Smooth muscle cell (in vitro differentiated cells): ENCODE data around the gene NKAPL. TPM values are rescaled to one million over a fixed set of nuclear protein-coding genes. Genes with fewer than 3 reads are reported as not detected.

Source experiments
- DNase-seq: peaks from one replicate; lab custom pipeline; 2025; ENCODE audit not compliant: unreplicated experiment; lab: John Stamatoyannopoulos, UW
- H2AFZ ChIP-seq: fragments of 200-600 bp; sonication (generic); 2 replicates; pipeline ENCODE4 v1.6.0; 2016; ENCODE audit warnings: antibody characterized with exemption, low read depth, mild to moderate bottlenecking
- H3F3A ChIP-seq: fragments of 200-600 bp; sonication (generic); 2 replicates; pipeline ENCODE4 v1.6.0; 2017; ENCODE audit warnings: antibody characterized with exemption, low read depth
- H3K27ac ChIP-seq: fragments of 200-600 bp; sonication (generic); 2 replicates; pipeline ENCODE4 v1.5.1; 2016; ENCODE audit warnings: low read depth, mild to moderate bottlenecking
- H3K27me3 ChIP-seq: fragments of 200-600 bp; sonication (generic); 2 replicates; pipeline ENCODE4 v1.6.1; 2016; ENCODE audit warnings: low read depth, mild to moderate bottlenecking
- H3K36me3 ChIP-seq: fragments of 200-600 bp; sonication (generic); 2 replicates; pipeline ENCODE4 v1.5.1; 2016; ENCODE audit warnings: low read depth
- H3K4me1 ChIP-seq: fragments of 200-600 bp; sonication (generic); 2 replicates; pipeline ENCODE4 v1.5.1; 2016; ENCODE audit warnings: low read depth
- H3K4me2 ChIP-seq: fragments of 200-600 bp; sonication (generic); 2 replicates; pipeline ENCODE4 v1.6.0; 2016; ENCODE audit warnings: mild to moderate bottlenecking
- H3K4me3 ChIP-seq: fragments of 200-600 bp; sonication (generic); 2 replicates; pipeline ENCODE4 v1.5.1; 2016; ENCODE audit warnings: mild to moderate bottlenecking
- H3K79me2 ChIP-seq: fragments of 200-600 bp; sonication (generic); 2 replicates; pipeline ENCODE4 v1.6.0; 2016; ENCODE audit warnings: low read depth, mild to moderate bottlenecking
- H3K9ac ChIP-seq: fragments of 200-600 bp; sonication (generic); 2 replicates; pipeline ENCODE4 v1.6.0; 2016; ENCODE audit warnings: low read depth
- H3K9me3 ChIP-seq: fragments of 200-600 bp; sonication (generic); replicated peaks from 2 replicates; pipeline ENCODE4 v1.5.1; 2016; ENCODE audit warnings: low read depth
- H4K20me1 ChIP-seq: fragments of 200-600 bp; sonication (generic); 2 replicates; pipeline ENCODE4 v1.6.0; 2016; ENCODE audit warnings: low read depth
- WGBS: methylation state at CpG from one replicate; pipeline ENCODE4 v1.1.7; 2016; ENCODE audit warnings: low lambda C conversion rate; 5-methylcytosine and 5-hydroxymethylcytosine counted together
- polyA plus RNA-seq: library from polyadenylated mRNA; unstranded; fragments of >200 nt; fragmentation: Nextera tagmentation; extraction: Ambion mirVana; gene quantifications from 2 replicates; pipeline ENCODE4 v1.2.1, GENCODE V29; 2016
- total RNA-seq: library from RNA; depleted of rRNA; stranded (reverse); fragments of >200 nt; gene quantifications from 2 replicates; pipeline ENCODE4 v1.2.3, GENCODE V29; 2014
- TF ChIP-seq, protein P1 (sequence below): fragments of 200-600 bp; sonication (generic); IDR thresholded peaks from 2 replicates; pipeline ENCODE4 v1.5.1; 2017; ENCODE audit warnings: borderline replicate concordance, mild to moderate bottlenecking, antibody characterized with exemption; ENCODE audit not compliant: insufficient read depth, poor library complexity, severe bottlenecking

NKAPL gene
- total and polyA plus RNA-seq, 2 experiments from 2014 or later: 0.18 TPM; not detected in 1

DNA sequence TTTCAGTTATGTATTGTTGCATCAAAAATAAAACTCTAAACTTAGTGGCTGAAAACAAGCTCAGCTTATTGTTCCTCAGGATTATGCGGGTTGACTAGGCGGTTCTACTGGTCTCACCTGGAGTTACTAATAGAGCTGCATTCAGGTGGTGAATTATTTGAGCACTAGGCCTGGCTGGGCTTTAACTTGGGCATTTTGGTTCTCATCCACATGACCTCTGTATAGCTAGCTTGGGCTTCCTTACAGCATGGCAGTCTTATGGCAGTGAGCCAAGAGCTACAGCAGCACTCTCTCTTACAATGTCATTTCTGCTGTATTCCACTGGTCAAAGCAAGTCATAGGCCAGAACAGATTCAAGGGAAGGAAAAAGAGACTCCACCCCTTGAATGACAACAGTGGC, 23.8 kb downstream of the NKAPL start:
- H3K9ac ChIP-seq: no peak overlapping the region
- H3K27me3 ChIP-seq: no peaks in the 10 kb centered on the region
- H3K9me3 ChIP-seq: no peaks in the 10 kb centered on the region
- peaks cover 9% of the 10 kb centered on the region for H3K36me3 ChIP-seq
- H3F3A ChIP-seq: peaks cover 6% of the 10 kb centered on the region
- no peak for DNase-seq
- H4K20me1 ChIP-seq: no peaks in the 10 kb centered on the region
- H2AFZ ChIP-seq: no peak overlapping the region
- TF ChIP-seq, protein P1, sequence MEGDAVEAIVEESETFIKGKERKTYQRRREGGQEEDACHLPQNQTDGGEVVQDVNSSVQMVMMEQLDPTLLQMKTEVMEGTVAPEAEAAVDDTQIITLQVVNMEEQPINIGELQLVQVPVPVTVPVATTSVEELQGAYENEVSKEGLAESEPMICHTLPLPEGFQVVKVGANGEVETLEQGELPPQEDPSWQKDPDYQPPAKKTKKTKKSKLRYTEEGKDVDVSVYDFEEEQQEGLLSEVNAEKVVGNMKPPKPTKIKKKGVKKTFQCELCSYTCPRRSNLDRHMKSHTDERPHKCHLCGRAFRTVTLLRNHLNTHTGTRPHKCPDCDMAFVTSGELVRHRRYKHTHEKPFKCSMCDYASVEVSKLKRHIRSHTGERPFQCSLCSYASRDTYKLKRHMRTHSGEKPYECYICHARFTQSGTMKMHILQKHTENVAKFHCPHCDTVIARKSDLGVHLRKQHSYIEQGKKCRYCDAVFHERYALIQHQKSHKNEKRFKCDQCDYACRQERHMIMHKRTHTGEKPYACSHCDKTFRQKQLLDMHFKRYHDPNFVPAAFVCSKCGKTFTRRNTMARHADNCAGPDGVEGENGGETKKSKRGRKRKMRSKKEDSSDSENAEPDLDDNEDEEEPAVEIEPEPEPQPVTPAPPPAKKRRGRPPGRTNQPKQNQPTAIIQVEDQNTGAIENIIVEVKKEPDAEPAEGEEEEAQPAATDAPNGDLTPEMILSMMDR: no peak
- peaks cover 26% of the 10 kb centered on the region for H3K79me2 ChIP-seq
- H3K4me3 ChIP-seq: peak overlapping the region; percentile 95
- 98% methylated on average over 2 of the region's 2 CpGs for WGBS
- H3K4me2 ChIP-seq: peak overlapping the region; percentile 90
- H3K4me1 ChIP-seq: peaks cover 5% of the 10 kb centered on the region
- H3K27ac ChIP-seq: no peak overlapping the region

DNA sequence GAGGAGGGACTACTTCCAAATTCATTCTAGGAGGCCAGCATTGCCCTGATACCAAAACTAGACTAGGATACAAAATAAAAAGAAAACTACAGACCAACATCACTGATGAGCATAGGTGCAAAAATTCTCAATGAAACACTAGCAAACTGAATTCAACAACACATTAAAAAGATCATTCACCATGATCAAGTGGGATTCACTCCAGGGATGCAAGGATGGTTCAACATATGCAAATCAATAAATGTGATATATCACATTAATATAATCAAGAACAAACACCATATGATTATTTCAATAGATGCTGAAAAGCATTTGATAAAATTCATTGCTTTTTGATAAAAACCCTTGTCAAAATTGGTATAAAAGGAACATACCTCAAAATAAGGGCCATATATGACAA, 32.5 kb downstream of the NKAPL start:
- Histone ChIP-seq H3K4me3 (no peak overlapping the region), H4K20me1 (no peaks in the 10 kb centered on the region), H3K4me1 (no peaks in the 10 kb centered on the region), H3K4me2 (no peak overlapping the region), H3K79me2 (no peaks in the 10 kb centered on the region), H3F3A (no peaks in the 10 kb centered on the region), H2AFZ (no peak overlapping the region), H3K27me3 (no peaks in the 10 kb centered on the region), H3K36me3 (peaks cover 24% of the 10 kb centered on the region), H3K27ac (no peak overlapping the region), H3K9me3 (no peaks in the 10 kb centered on the region), H3K9ac (no peak overlapping the region)
- DNase-seq: no peak
- TF ChIP-seq, protein P1: no peak

DNA sequence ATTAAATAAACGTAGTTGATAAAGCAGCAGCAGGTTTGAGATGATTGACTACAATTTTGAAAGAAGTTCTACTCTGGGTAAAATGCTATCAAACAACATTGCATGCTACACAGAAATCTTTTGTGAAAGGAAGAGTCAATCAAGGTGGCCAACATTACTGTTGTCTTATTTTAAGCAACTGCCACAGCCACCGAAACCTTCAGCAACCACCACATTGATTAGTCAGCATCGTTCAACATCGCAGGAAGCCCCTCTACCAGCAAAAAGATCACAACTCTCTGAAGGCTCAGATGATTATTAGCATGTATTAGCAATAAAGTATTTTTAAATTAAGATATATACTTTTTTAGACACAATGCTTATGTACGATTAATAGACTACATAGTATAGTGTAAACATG, 36.2 kb downstream of the NKAPL start:
- Histone ChIP-seq H3F3A (no peaks in the 10 kb centered on the region), H3K27me3 (no peaks in the 10 kb centered on the region), H3K4me1 (no peaks in the 10 kb centered on the region), H3K27ac (no peak overlapping the region), H2AFZ (no peak overlapping the region), H3K79me2 (no peaks in the 10 kb centered on the region), H3K4me2 (no peak overlapping the region), H3K36me3 (no peaks in the 10 kb centered on the region), H3K9ac (no peak overlapping the region), H4K20me1 (no peaks in the 10 kb centered on the region), H3K9me3 (no peaks in the 10 kb centered on the region), H3K4me3 (no peak overlapping the region)
- TF ChIP-seq, protein P1: no peak
- DNase-seq: no peak
- WGBS: 97% methylated on average over 5 of the region's 5 CpGs

GRCh38 chr6:28296520-28297060, 37.5 kb downstream of the NKAPL start:
- no peak overlapping the region for H3K9ac ChIP-seq
- no peaks in the 10 kb centered on the region for H3K27me3 ChIP-seq
- no peak overlapping the region for H2AFZ ChIP-seq
- no peak overlapping the region for H3K4me3 ChIP-seq
- H3K9me3 ChIP-seq: no peaks in the 10 kb centered on the region
- no peak for DNase-seq
- no peaks in the 10 kb centered on the region for H4K20me1 ChIP-seq
- H3K4me2 ChIP-seq: no peak overlapping the region
- TF ChIP-seq, protein P1: no peak
- no peaks in the 10 kb centered on the region for H3K79me2 ChIP-seq
- H3K36me3 ChIP-seq: no peaks in the 10 kb centered on the region
- no peaks in the 10 kb centered on the region for H3K4me1 ChIP-seq
- 66% methylated on average over 7 of the region's 7 CpGs for WGBS
- H3K27ac ChIP-seq: no peak overlapping the region
- no peaks in the 10 kb centered on the region for H3F3A ChIP-seq
